WTC11 (cell line): ENCODE results near the gene RTL1. TPM values are rescaled to one million over a fixed set of nuclear protein-coding genes. Genes with fewer than 3 reads are reported as not detected.

Experiments used
- ATAC-seq: fragments of 200-7000 bp; cut with Tn5 transposase; 2 replicates; pipeline ENCODE4 v1.10.0; 2021; ENCODE audit warnings: mild to moderate bottlenecking, moderate library complexity
- CTCF ChIA-PET: fragments of 300-600 bp; sonication (Branson Sonifier 250); formaldehyde crosslinking; loops from one replicate; lab custom pipeline; 2021; ENCODE audit warnings: antibody characterized with exemption; lab: Charles Lee
- POLR2A ChIA-PET: fragments of 350-600 bp; sonication (Branson Sonifier 250); formaldehyde crosslinking; loops from one replicate; lab custom pipeline; 2021; ENCODE audit warnings: antibody characterized with exemption; lab: Charles Lee
- DNase-seq: peaks from one replicate; pipeline ENCODE4 v3.0.0; 2021; ENCODE audit warnings: low spot score
- H3K27ac Mint-ChIP-seq: 2 replicates; pipeline ENCODE4 v1.8.0; 2021; ENCODE audit warnings: mixed read lengths
- H3K27me3 Mint-ChIP-seq: 2 replicates; pipeline ENCODE4 v1.8.0; 2021; ENCODE audit warnings: low read depth, mild to moderate bottlenecking, moderate library complexity, mixed read lengths
- H3K36me3 Mint-ChIP-seq: 2 replicates; pipeline ENCODE4 v1.8.0; 2021; ENCODE audit warnings: mixed read lengths
- H3K4me1 Mint-ChIP-seq: 2 replicates; pipeline ENCODE4 v1.8.0; 2022; ENCODE audit warnings: mixed read lengths
- H3K4me3 Mint-ChIP-seq: 2 replicates; pipeline ENCODE4 v1.8.0; 2021; ENCODE audit warnings: mild to moderate bottlenecking, moderate library complexity, mixed read lengths
- H3K9me3 Mint-ChIP-seq: 2 replicates; pipeline ENCODE4 v1.8.0; 2021; ENCODE audit warnings: mixed read lengths
- ATF6 ChIP-seq: sonication (generic); formaldehyde crosslinking; IDR thresholded peaks from 2 replicates; pipeline ENCODE4 v1.8.1; 2023; ENCODE audit warnings: mild to moderate bottlenecking, missing genetic modification reagents
- CTCF ChIP-seq: fragments of 200-600 bp; IDR thresholded peaks from 2 replicates; pipeline ENCODE4 v1.8.0; 2022; ENCODE audit warnings: antibody characterized with exemption
- JUN ChIP-seq: sonication (generic); formaldehyde crosslinking; IDR thresholded peaks from 2 replicates; pipeline ENCODE4 v1.8.0; 2023; ENCODE audit warnings: mild to moderate bottlenecking, missing genetic modification reagents
- MLX ChIP-seq: sonication (generic); formaldehyde crosslinking; IDR thresholded peaks from 2 replicates; pipeline ENCODE4 v1.8.1; 2023; ENCODE audit warnings: mild to moderate bottlenecking, missing genetic modification reagents, moderate library complexity
- RORB ChIP-seq: fragments of 250-450 bp; sonication (Bioruptor Pico); IDR thresholded peaks from 2 replicates; pipeline ENCODE4 v1.9.0; 2021; ENCODE audit warnings: mild to moderate bottlenecking
- ZNF121 ChIP-seq: sonication (generic); formaldehyde crosslinking; IDR thresholded peaks from 2 replicates; pipeline ENCODE4 v1.8.0; 2023; ENCODE audit warnings: missing genetic modification reagents
- ZNF425 ChIP-seq: fragments of 250-450 bp; sonication (Bioruptor Pico); conservative IDR thresholded peaks from 2 replicates; pipeline ENCODE4 v1.9.0; 2021; ENCODE audit warnings: mild to moderate bottlenecking
- ZNF532 ChIP-seq: fragments of 250-450 bp; sonication (Bioruptor Pico); IDR thresholded peaks from 2 replicates; pipeline ENCODE4 v1.9.0; 2021; ENCODE audit warnings: mild to moderate bottlenecking, borderline replicate concordance
- total RNA-seq: library from RNA; stranded (reverse); gene quantifications from 3 replicates; pipeline ENCODE4 v1.2.3, GENCODE V29; 2021
- TF ChIP-seq, protein P1 (sequence below): sonication (generic); formaldehyde crosslinking; IDR thresholded peaks from 2 replicates; pipeline ENCODE4 v1.8.0; 2022; ENCODE audit warnings: mild to moderate bottlenecking, missing genetic modification reagents
- TF ChIP-seq, protein P2 (sequence below): sonication (generic); formaldehyde crosslinking; IDR thresholded peaks from 2 replicates; pipeline ENCODE4 v1.8.0; 2023; ENCODE audit warnings: missing genetic modification reagents, mild to moderate bottlenecking, borderline replicate concordance
- TF ChIP-seq, protein P3 (sequence below): sonication (generic); formaldehyde crosslinking; IDR thresholded peaks from 2 replicates; pipeline ENCODE4 v1.8.0; 2022; ENCODE audit warnings: mild to moderate bottlenecking, missing genetic modification reagents

The RTL1 gene
- total RNA-seq, 1 experiment from 2014 or later: 0.07 TPM

DNA sequence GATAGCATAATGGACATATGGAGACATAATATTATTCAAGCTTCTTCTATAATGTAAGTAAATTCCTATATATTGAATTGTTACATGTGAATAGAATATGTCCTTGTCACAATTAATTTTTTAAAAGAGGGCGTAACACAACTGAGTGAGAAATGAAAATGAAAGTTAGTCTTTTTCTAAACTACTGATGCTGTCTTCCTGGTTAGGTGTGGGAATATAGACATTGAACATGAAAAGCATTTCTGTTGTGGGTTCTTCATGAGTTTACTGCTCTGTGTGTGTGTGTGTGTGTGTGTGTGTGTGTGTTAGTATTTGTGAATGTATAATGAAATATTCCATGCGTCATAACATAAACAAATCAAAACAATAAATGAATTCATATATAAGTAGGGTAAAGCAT is 40.5 kb upstream of the RTL1 start (continued):
- TF ChIP-seq, protein P1, sequence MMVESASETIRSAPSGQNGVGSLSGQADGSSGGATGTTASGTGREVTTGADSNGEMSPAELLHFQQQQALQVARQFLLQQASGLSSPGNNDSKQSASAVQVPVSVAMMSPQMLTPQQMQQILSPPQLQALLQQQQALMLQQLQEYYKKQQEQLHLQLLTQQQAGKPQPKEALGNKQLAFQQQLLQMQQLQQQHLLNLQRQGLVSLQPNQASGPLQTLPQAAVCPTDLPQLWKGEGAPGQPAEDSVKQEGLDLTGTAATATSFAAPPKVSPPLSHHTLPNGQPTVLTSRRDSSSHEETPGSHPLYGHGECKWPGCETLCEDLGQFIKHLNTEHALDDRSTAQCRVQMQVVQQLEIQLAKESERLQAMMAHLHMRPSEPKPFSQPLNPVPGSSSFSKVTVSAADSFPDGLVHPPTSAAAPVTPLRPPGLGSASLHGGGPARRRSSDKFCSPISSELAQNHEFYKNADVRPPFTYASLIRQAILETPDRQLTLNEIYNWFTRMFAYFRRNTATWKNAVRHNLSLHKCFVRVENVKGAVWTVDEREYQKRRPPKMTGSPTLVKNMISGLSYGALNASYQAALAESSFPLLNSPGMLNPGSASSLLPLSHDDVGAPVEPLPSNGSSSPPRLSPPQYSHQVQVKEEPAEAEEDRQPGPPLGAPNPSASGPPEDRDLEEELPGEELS (CRISPR knock-in tag): no peak
- TF ChIP-seq RORB (no peak), ZNF532 (no peak), ZNF121 (no peak), ZNF425 (CRISPR knock-in tag) (no peak), ATF6 (CRISPR knock-in tag) (no peak)
- TF ChIP-seq, protein P2, sequence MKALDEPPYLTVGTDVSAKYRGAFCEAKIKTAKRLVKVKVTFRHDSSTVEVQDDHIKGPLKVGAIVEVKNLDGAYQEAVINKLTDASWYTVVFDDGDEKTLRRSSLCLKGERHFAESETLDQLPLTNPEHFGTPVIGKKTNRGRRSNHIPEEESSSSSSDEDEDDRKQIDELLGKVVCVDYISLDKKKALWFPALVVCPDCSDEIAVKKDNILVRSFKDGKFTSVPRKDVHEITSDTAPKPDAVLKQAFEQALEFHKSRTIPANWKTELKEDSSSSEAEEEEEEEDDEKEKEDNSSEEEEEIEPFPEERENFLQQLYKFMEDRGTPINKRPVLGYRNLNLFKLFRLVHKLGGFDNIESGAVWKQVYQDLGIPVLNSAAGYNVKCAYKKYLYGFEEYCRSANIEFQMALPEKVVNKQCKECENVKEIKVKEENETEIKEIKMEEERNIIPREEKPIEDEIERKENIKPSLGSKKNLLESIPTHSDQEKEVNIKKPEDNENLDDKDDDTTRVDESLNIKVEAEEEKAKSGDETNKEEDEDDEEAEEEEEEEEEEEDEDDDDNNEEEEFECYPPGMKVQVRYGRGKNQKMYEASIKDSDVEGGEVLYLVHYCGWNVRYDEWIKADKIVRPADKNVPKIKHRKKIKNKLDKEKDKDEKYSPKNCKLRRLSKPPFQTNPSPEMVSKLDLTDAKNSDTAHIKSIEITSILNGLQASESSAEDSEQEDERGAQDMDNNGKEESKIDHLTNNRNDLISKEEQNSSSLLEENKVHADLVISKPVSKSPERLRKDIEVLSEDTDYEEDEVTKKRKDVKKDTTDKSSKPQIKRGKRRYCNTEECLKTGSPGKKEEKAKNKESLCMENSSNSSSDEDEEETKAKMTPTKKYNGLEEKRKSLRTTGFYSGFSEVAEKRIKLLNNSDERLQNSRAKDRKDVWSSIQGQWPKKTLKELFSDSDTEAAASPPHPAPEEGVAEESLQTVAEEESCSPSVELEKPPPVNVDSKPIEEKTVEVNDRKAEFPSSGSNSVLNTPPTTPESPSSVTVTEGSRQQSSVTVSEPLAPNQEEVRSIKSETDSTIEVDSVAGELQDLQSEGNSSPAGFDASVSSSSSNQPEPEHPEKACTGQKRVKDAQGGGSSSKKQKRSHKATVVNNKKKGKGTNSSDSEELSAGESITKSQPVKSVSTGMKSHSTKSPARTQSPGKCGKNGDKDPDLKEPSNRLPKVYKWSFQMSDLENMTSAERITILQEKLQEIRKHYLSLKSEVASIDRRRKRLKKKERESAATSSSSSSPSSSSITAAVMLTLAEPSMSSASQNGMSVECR: no peak
- TF ChIP-seq, all 79 proteins: peak for 0

- TF ChIP-seq MLX (no peak), JUN (CRISPR knock-in tag) (no peak), CTCF (no peak)
- TF ChIP-seq, protein P3, sequence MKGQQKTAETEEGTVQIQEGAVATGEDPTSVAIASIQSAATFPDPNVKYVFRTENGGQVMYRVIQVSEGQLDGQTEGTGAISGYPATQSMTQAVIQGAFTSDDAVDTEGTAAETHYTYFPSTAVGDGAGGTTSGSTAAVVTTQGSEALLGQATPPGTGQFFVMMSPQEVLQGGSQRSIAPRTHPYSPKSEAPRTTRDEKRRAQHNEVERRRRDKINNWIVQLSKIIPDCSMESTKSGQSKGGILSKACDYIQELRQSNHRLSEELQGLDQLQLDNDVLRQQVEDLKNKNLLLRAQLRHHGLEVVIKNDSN: no peak
- Mint-ChIP-seq H3K27ac (no peak overlapping the region), H3K27me3 (no peaks in the 10 kb centered on the region; the same call in 1 of the 2 replicates), H3K36me3 (peaks cover 20% of the 10 kb centered on the region), H3K9me3 (peaks cover 27% of the 10 kb centered on the region), H3K4me3 (no peak overlapping the region), H3K4me1 (no peaks in the 10 kb centered on the region)
- CTCF ChIA-PET: no interaction called here
- DNase-seq: no peak
- no peak for ATAC-seq
- POLR2A ChIA-PET: no interaction called here
Observed at GRCh38 chr14:100930270-100930669, 26.7 kb upstream of the RTL1 start.
